Measurements from ENCODE around the gene SCAND1. TPM values are rescaled to one million over a fixed set of nuclear protein-coding genes. Genes with fewer than 3 reads are reported as not detected.

Gene SCAND1
- total RNA-seq, 1 experiment from 2014 or later, result 59.6 TPM

DNA sequence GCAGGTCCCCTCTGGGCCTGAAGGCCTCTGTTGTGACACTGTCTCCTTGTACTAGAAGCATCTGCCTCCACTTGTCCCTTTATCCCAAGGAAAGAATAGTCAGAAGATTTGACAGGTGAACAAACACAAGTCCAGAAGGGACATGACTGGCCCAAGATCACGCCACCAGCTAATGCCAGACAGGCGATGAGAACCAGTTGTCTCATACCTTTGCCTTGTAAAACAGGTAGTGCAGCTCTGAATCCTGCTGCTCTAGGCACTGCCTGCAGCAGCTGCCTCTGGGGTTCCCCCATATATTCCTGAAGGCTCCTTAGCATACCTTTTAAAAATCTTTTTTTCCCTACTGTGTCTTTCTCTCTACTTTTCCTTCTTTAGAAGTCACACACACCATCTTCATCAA lies 25.0 kb downstream of the SCAND1 start:
- Histone ChIP-seq H3K4me3 (ENCODE audit: low read depth in 2 of 2, low read length in 2 of 2) (no peak overlapping the region), H3K27ac (ENCODE audit: low read length) (no peak overlapping the region), H3K4me1 (ENCODE audit: control insufficient read depth, insufficient read depth, low read length) (no peaks in the 10 kb centered on the region), H3K36me3 (ENCODE audit: control insufficient read depth, insufficient read depth, low read length) (peaks cover 6% of the 10 kb centered on the region; the same call in 1 of the 2 replicates), H3K9me3 (ENCODE audit: control insufficient read depth, insufficient read depth, low read depth, low read length) (no peaks in the 10 kb centered on the region), H3K27me3 (ENCODE audit: control insufficient read depth, insufficient read depth, low read length) (no peaks in the 10 kb centered on the region)
- DNase-seq (ENCODE audit: low read depth, low spot score) (no peak), ATAC-seq (no peak)
- TF ChIP-seq, protein P1, sequence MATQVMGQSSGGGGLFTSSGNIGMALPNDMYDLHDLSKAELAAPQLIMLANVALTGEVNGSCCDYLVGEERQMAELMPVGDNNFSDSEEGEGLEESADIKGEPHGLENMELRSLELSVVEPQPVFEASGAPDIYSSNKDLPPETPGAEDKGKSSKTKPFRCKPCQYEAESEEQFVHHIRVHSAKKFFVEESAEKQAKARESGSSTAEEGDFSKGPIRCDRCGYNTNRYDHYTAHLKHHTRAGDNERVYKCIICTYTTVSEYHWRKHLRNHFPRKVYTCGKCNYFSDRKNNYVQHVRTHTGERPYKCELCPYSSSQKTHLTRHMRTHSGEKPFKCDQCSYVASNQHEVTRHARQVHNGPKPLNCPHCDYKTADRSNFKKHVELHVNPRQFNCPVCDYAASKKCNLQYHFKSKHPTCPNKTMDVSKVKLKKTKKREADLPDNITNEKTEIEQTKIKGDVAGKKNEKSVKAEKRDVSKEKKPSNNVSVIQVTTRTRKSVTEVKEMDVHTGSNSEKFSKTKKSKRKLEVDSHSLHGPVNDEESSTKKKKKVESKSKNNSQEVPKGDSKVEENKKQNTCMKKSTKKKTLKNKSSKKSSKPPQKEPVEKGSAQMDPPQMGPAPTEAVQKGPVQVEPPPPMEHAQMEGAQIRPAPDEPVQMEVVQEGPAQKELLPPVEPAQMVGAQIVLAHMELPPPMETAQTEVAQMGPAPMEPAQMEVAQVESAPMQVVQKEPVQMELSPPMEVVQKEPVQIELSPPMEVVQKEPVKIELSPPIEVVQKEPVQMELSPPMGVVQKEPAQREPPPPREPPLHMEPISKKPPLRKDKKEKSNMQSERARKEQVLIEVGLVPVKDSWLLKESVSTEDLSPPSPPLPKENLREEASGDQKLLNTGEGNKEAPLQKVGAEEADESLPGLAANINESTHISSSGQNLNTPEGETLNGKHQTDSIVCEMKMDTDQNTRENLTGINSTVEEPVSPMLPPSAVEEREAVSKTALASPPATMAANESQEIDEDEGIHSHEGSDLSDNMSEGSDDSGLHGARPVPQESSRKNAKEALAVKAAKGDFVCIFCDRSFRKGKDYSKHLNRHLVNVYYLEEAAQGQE (IDR thresholded peaks at IDR 0.05; ENCODE audit: insufficient read depth in 1 of 2, low read depth in 2 of 2, low read length in 1 of 2), result no peak
- TF ChIP-seq, protein P2, sequence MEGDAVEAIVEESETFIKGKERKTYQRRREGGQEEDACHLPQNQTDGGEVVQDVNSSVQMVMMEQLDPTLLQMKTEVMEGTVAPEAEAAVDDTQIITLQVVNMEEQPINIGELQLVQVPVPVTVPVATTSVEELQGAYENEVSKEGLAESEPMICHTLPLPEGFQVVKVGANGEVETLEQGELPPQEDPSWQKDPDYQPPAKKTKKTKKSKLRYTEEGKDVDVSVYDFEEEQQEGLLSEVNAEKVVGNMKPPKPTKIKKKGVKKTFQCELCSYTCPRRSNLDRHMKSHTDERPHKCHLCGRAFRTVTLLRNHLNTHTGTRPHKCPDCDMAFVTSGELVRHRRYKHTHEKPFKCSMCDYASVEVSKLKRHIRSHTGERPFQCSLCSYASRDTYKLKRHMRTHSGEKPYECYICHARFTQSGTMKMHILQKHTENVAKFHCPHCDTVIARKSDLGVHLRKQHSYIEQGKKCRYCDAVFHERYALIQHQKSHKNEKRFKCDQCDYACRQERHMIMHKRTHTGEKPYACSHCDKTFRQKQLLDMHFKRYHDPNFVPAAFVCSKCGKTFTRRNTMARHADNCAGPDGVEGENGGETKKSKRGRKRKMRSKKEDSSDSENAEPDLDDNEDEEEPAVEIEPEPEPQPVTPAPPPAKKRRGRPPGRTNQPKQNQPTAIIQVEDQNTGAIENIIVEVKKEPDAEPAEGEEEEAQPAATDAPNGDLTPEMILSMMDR (IDR thresholded peaks at IDR 0.05), result no peak
- no peak for TF ChIP-seq TCF7L2 (IDR thresholded peaks at IDR 0.05; ENCODE audit: low read depth, low read length)
- TF ChIP-seq SIN3A (IDR thresholded peaks at IDR 0.05; ENCODE audit: borderline replicate concordance, insufficient read depth, low read depth, low read length), result no peak
- TF ChIP-seq POLR2AphosphoS5 (IDR thresholded peaks at IDR 0.05; ENCODE audit: low read depth, low read length), result no peak
- CTCF ChIA-PET, result no interaction called here
- in situ Hi-C loops (cut with HindIII; ENCODE audit: low pct_unique_long_range_greater_than_20kb, low sequenced_read_pairs), result no loop called here
- POLR2A ChIA-PET, result no interaction called here
- intact Hi-C loops (cut with micrococcal nuclease; ENCODE audit: unreplicated experiment), result no loop called here
- no TSS peak for BruUV-seq (replicated peaks)

DNA sequence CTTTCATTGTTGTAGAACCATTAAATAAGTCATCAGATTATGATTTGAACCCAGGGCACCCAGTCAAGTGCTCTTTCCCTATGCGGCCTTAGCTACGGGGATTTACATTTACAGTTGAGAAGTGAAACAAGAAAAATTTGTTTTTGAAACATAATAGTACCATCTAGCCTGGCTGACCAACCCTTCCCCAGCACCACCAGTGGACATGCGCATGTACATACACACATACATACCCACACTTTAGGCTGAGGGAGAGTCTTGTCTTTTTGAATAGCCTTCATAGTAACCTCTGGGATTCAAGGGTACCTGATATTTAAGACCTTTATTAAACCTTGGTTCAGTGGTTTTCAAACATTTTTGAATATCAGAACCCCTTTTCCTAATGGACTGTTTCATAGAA lies 33.8 kb downstream of the SCAND1 start:
- TF ChIP-seq TCF7L2 (IDR thresholded peaks at IDR 0.05; ENCODE audit: low read depth, low read length) (no peak), POLR2AphosphoS5 (IDR thresholded peaks at IDR 0.05; ENCODE audit: low read depth, low read length) (no peak), SIN3A (IDR thresholded peaks at IDR 0.05; ENCODE audit: borderline replicate concordance, insufficient read depth, low read depth, low read length) (no peak)
- TF ChIP-seq, protein P2 (IDR thresholded peaks at IDR 0.05), result no peak
- TF ChIP-seq, protein P1 (IDR thresholded peaks at IDR 0.05; ENCODE audit: insufficient read depth in 1 of 2, low read depth in 2 of 2, low read length in 1 of 2), result no peak
- peaks cover 6% of the 10 kb centered on the region; the same call in 1 of the 2 replicates for H3K36me3 ChIP-seq (ENCODE audit: control insufficient read depth, insufficient read depth, low read length)
- ATAC-seq (no peak), DNase-seq (ENCODE audit: low read depth, low spot score) (no peak)
- in situ Hi-C loops (cut with HindIII; ENCODE audit: low pct_unique_long_range_greater_than_20kb, low sequenced_read_pairs) (no loop called here), intact Hi-C loops (cut with micrococcal nuclease; ENCODE audit: unreplicated experiment) (no loop called here)
- ChIA-PET POLR2A (no interaction called here), CTCF (no interaction called here)
- BruUV-seq (replicated peaks), result no TSS peak
- H3K4me3 ChIP-seq (ENCODE audit: low read depth in 2 of 2, low read length in 2 of 2), result no peak overlapping the region
- no peaks in the 10 kb centered on the region for H3K4me1 ChIP-seq (ENCODE audit: control insufficient read depth, insufficient read depth, low read length)
- no peaks in the 10 kb centered on the region for H3K9me3 ChIP-seq (ENCODE audit: control insufficient read depth, insufficient read depth, low read depth, low read length)
- no peak overlapping the region for H3K27ac ChIP-seq (ENCODE audit: low read length)
- H3K27me3 ChIP-seq (ENCODE audit: control insufficient read depth, insufficient read depth, low read length), result no peaks in the 10 kb centered on the region
